K562 (cell line): Measurements from ENCODE around the gene TNFAIP3. TPM values are rescaled to one million over a fixed set of nuclear protein-coding genes. Genes with fewer than 3 reads are reported as not detected.

ENCODE experiments used
- ARID1B ChIP-seq: fragments of 450-650 bp; IDR thresholded peaks from 2 replicates; pipeline ENCODE4 v1.6.1; 2016; ENCODE audit warnings: antibody characterized with exemption, mild to moderate bottlenecking, inconsistent platforms
- ATF6 ChIP-seq: sonication (generic); formaldehyde crosslinking; IDR thresholded peaks from 2 replicates; pipeline ENCODE4 v1.4.0; 2020; ENCODE audit warnings: mild to moderate bottlenecking, missing genetic modification reagents
- ATF7 ChIP-seq: fragments of 450-650 bp; IDR thresholded peaks from 2 replicates; pipeline ENCODE4 v1.7.1; 2014; ENCODE audit warnings: mild to moderate bottlenecking, moderate library complexity
- BMI1 ChIP-seq: fragments of 150-350 bp; IDR thresholded peaks from 2 replicates; pipeline ENCODE4 v1.6.1; 2014; ENCODE audit warnings: low read length
- CREM ChIP-seq: IDR thresholded peaks from 2 replicates; pipeline ENCODE4 v1.6.1; 2014; ENCODE audit warnings: antibody characterized with exemption, low read depth
- CSDE1 ChIP-seq, 2 experiments: fragments of 450-650 bp; IDR thresholded peaks; 2 replicates each; pipeline ENCODE4 v1.6.1; 2016; ENCODE audit warnings: mild to moderate bottlenecking in 1 of 2
- EP300 ChIP-seq: IDR thresholded peaks from 2 replicates; pipeline ENCODE4 v1.6.1; 2012; ENCODE audit warnings: low read length, improper control_type of control experiment
- GTF2F1 ChIP-seq: IDR thresholded peaks from 2 replicates; pipeline ENCODE4 v1.6.1; 2011; ENCODE audit warnings: low read depth, low read length, improper control_type of control experiment
- NCOR1 ChIP-seq: fragments of 450-650 bp; IDR thresholded peaks from 2 replicates; pipeline ENCODE4 v1.6.1; 2016; ENCODE audit warnings: mild to moderate bottlenecking, moderate library complexity
- NFIC ChIP-seq: fragments of 450-650 bp; IDR thresholded peaks from 2 replicates; pipeline ENCODE4 v1.6.1; 2017; ENCODE audit warnings: mild to moderate bottlenecking, inconsistent platforms
- PHF20 ChIP-seq: fragments of 450-650 bp; IDR thresholded peaks from 2 replicates; pipeline ENCODE4 v1.6.1; 2018; ENCODE audit not compliant: partially characterized antibody
- RFX7 ChIP-seq: fragments of 250-450 bp; sonication (Bioruptor Pico); IDR thresholded peaks from 2 replicates; pipeline ENCODE4 v1.5.1; 2021; ENCODE audit warnings: mild to moderate bottlenecking
- SAFB2 ChIP-seq: fragments of 200-400 bp; formaldehyde crosslinking; IDR thresholded peaks from 2 replicates; pipeline ENCODE4 v1.6.1; 2018; ENCODE audit warnings: borderline replicate concordance, low read length, low read depth, moderate library complexity; ENCODE audit not compliant: severe bottlenecking
- SIN3B ChIP-seq: fragments of 450-650 bp; IDR thresholded peaks from 2 replicates; pipeline ENCODE4 v1.6.1; 2017; ENCODE audit warnings: low read depth, mild to moderate bottlenecking, moderate library complexity
- SMARCE1 ChIP-seq: fragments of 450-650 bp; IDR thresholded peaks from 2 replicates; pipeline ENCODE4 v1.7.1; 2016; ENCODE audit warnings: mild to moderate bottlenecking
- ZBTB34 ChIP-seq: fragments of 250-450 bp; sonication (Bioruptor Pico); IDR thresholded peaks from 2 replicates; pipeline ENCODE4 v1.8.0; 2021; ENCODE audit warnings: mild to moderate bottlenecking, moderate library complexity
- ZNF639 ChIP-seq, 2 experiments: fragments of 200-800 bp in 1 of 2; sonication (Bioruptor generic) in 1 of 2; sonication (generic) in 1 of 2; formaldehyde crosslinking in 1 of 2; IDR thresholded peaks in 1 of 2; conservative IDR thresholded peaks in 1 of 2; 2 replicates each; pipeline versions ENCODE4 v1.5.0 to v1.6.1; 2016 to 2020; ENCODE audit warnings: missing compliant biosample characterization in 1 of 2, missing genetic modification characterization in 1 of 2, missing genetic modification reagents in 1 of 2
- ZNF644 ChIP-seq: fragments of 200-800 bp; sonication (Bioruptor generic); IDR thresholded peaks from 2 replicates; pipeline ENCODE4 v1.6.1; 2016; ENCODE audit warnings: low read depth, missing genetic modification characterization, missing compliant biosample characterization
- ZNF696 ChIP-seq: fragments of 250-450 bp; sonication (Bioruptor Pico); conservative IDR thresholded peaks from 2 replicates; pipeline ENCODE4 v1.4.0; 2020; ENCODE audit warnings: mild to moderate bottlenecking, moderate library complexity
- ZNF766 ChIP-seq: fragments of 200-800 bp; sonication (Bioruptor generic); conservative IDR thresholded peaks from 2 replicates; pipeline ENCODE4 v1.6.1; 2016; ENCODE audit warnings: missing genetic modification characterization, missing compliant biosample characterization
- ZNF780A ChIP-seq: fragments of 250-450 bp; sonication (Bioruptor Pico); IDR thresholded peaks from 2 replicates; pipeline ENCODE4 v1.5.0; 2021; ENCODE audit warnings: mild to moderate bottlenecking
- polyA plus RNA-seq, 8 experiments: library from polyadenylated mRNA; depleted of rRNA in 4 of 8; stranded (reverse) in 5 of 8; unstranded in 3 of 8; fragments of >200 nt; fragmentation: Nextera tagmentation in 2 of 8; fragmentation: Illumina TruSeq in 1 of 8; extraction: Ambion mirVana in 2 of 8; extraction: Trizol in 1 of 8; gene quantifications; 2 replicates each; pipeline versions ENCODE4 v1.2.1 to v1.2.3, GENCODE V29; 2011 to 2014; ENCODE audit warnings: inconsistent platforms in 1 of 8, missing spikeins in 1 of 8
- total RNA-seq, 7 experiments: library from RNA; depleted of rRNA in 6 of 7; stranded (reverse); fragments of >200 nt in 6 of 7; fragmentation: Illumina TruSeq in 2 of 7; extraction: Trizol in 2 of 7; gene quantifications; 2 replicates each; pipeline versions ENCODE4 v1.2.1 to v1.2.3, GENCODE V29; 2011 to 2021; ENCODE audit warnings: low replicate concordance in 1 of 7

TNFAIP3 gene
- total and polyA plus RNA-seq, 9 of the 15 experiments (the other 6 are each of a cell fraction or from before 2014, with no cell fraction given): 0.79 to 17.0 (median 6.4) TPM

DNA sequence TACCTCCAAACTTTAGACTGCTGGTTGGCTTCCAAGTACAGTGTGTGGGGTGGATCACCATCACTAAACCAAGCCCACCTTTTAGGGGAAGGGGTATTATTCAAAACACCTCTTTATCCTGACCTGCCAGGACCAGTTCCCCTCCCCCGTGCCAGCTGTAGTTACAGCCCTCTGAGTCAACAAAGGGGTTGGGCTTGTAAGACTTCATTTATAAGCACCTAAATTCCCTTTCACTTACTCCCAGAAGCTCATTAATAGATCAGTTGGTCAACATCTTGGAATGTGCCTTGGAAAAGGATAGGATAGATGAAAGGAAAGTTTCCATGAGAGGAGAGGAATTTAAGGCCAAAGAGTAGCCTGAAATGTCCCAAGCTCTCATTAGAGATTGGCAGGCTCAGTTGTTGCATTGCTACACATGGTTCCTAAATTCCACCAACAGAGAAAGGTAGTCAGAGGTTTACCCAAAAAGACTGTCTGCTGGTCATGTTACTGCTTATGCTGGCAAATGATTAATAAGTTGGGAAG is 59.2 kb downstream of the TNFAIP3 start (continued):
- TF ChIP-seq ATF6: 0 out of 2 replicates have a peak, but pooled peaks have one; percentile 67
- no peak for TF ChIP-seq NCOR1
- peak; percentile 40; the same call in 1 of the 2 replicates for TF ChIP-seq EP300
- TF ChIP-seq BMI1: no peak
- no peak for TF ChIP-seq SIN3B
- TF ChIP-seq ZNF780A (CRISPR knock-in tag): no peak
- no peak for TF ChIP-seq ZBTB34 (CRISPR knock-in tag)
- TF ChIP-seq ZNF766: no peak
- TF ChIP-seq GTF2F1: no peak
- TF ChIP-seq ZNF644: no peak
- TF ChIP-seq CREM: 0 out of 2 replicates have a peak, but pooled peaks have one; percentile 2
- no peak for TF ChIP-seq CSDE1 (IDR thresholded peaks at IDR 0.05)
- TF ChIP-seq SAFB2: no peak
- TF ChIP-seq SMARCE1: 0 out of 2 replicates have a peak, but pooled peaks have one; percentile 41
- no peak for TF ChIP-seq RFX7 (CRISPR knock-in tag)
- TF ChIP-seq ATF7: no peak; the same call in 1 of the 2 replicates
- no peak for TF ChIP-seq PHF20
- TF ChIP-seq ZNF696 (CRISPR knock-in tag): no peak
- TF ChIP-seq ZNF639 (CRISPR knock-in tag; conservative IDR thresholded peaks at IDR 0.05 in 1 of 2, IDR thresholded peaks at IDR 0.05 in 1 of 2): no peak
- peak; percentile 44; the same call in 1 of the 2 replicates for TF ChIP-seq NFIC
- TF ChIP-seq ARID1B: peak; percentile 69
- TF ChIP-seq, all 486 proteins: peak for 33
